H1 (cell line): ENCODE measurements around the gene POLR2L. TPM values are rescaled to one million over a fixed set of nuclear protein-coding genes. Genes with fewer than 3 reads are reported as not detected.

Source experiments
- CTCF ChIA-PET: fragments of 300-600 bp; sonication (Branson Sonifier 250); formaldehyde crosslinking; loops from one replicate; lab custom pipeline; 2021; ENCODE audit not compliant: partially characterized antibody; lab: Charles Lee
- POLR2A ChIA-PET: fragments of 300-600 bp; sonication (Branson Sonifier 250); formaldehyde crosslinking; loops from one replicate; lab custom pipeline; 2021; ENCODE audit warnings: inconsistent platforms; ENCODE audit not compliant: partially characterized antibody; lab: Charles Lee
- DNase-seq, 2 experiments: peaks; one replicate each; pipeline versions ENCODE4 v3.0.0 to v3.0.0-alpha.2; 2010 to 2022; ENCODE audit warnings: low spot score in 2 of 2, low read depth in 1 of 2, mixed read lengths in 1 of 2
- FAIRE-seq: peaks from 2 replicates; lab custom pipeline; 2011; peaks lifted over from hg19 to GRCh38; lab: Jason Lieb, UNC
- H2AFZ ChIP-seq: 2 replicates; pipeline ENCODE4 v1.8.1; 2012; ENCODE audit warnings: low read length, inconsistent platforms
- H2AK5ac ChIP-seq: 2 replicates; pipeline ENCODE4 v1.6.1; 2013; ENCODE audit warnings: low read depth, low read length
- H2BK120ac ChIP-seq: replicated peaks from 2 replicates; pipeline ENCODE3; 2013; ENCODE audit warnings: low read depth, low read length, inconsistent platforms
- H2BK12ac ChIP-seq: 2 replicates; pipeline ENCODE4 v1.6.1; 2013; ENCODE audit warnings: low read depth, low read length
- H2BK15ac ChIP-seq: 2 replicates; pipeline ENCODE4 v1.6.1; 2013; ENCODE audit warnings: low read length
- H2BK20ac ChIP-seq: 2 replicates; pipeline ENCODE4 v1.6.1; 2013; ENCODE audit warnings: low read length
- H2BK5ac ChIP-seq: 2 replicates; pipeline ENCODE4 v1.6.1; 2013; ENCODE audit warnings: low read depth, low read length
- H3K14ac ChIP-seq: 2 replicates; pipeline ENCODE4 v1.6.1; 2013; ENCODE audit warnings: inconsistent platforms; ENCODE audit not compliant: insufficient read length
- H3K18ac ChIP-seq: 2 replicates; pipeline ENCODE4 v1.6.1; 2013; ENCODE audit warnings: low read length; ENCODE audit errors: extremely low read depth
- H3K23ac ChIP-seq: 2 replicates; pipeline ENCODE4 v1.6.1; 2013; ENCODE audit warnings: inconsistent platforms; ENCODE audit not compliant: insufficient read length
- H3K23me2 ChIP-seq: 2 replicates; pipeline ENCODE4 v1.6.1; 2013; ENCODE audit warnings: low read depth, low read length
- H3K27ac ChIP-seq: 2 replicates; pipeline ENCODE4 v1.6.1; 2011; ENCODE audit warnings: low read depth, low read length, inconsistent platforms
- H3K27me3 ChIP-seq, 4 experiments: replicated peaks in 1 of 4; 1 replicate in 1 of 4; 2 replicates in 3 of 4; pipeline versions ENCODE4 v1.6.1 to v1.8.1; 2011 to 2013; ENCODE audit warnings: low read length in 3 of 4, mild to moderate bottlenecking in 3 of 4, inconsistent platforms in 2 of 4, mixed read lengths in 2 of 4, moderate library complexity in 1 of 4; ENCODE audit not compliant: control insufficient read depth in 3 of 4, insufficient read depth in 3 of 4; ENCODE audit errors: extremely low read depth in 1 of 4
- H3K36me3 ChIP-seq, 4 experiments: 2 replicates each; pipeline versions ENCODE4 v1.6.1 to v1.8.1; 2011 to 2013; ENCODE audit warnings: mild to moderate bottlenecking in 4 of 4, low read length in 3 of 4, moderate library complexity in 2 of 4, control low read depth in 1 of 4, inconsistent platforms in 1 of 4; ENCODE audit not compliant: insufficient read depth in 4 of 4, control insufficient read depth in 2 of 4
- H3K4ac ChIP-seq: replicated peaks from 2 replicates; pipeline ENCODE3; 2013; ENCODE audit warnings: low read length, low read depth, mixed read lengths, inconsistent platforms; ENCODE audit not compliant: insufficient read length
- H3K4me1 ChIP-seq, 4 experiments: replicated peaks in 1 of 4; 1 replicate in 1 of 4; 2 replicates in 3 of 4; pipeline versions ENCODE4 v1.6.1 to v1.8.1; 2011 to 2013; ENCODE audit warnings: low read length in 3 of 4, inconsistent platforms in 2 of 4, mixed read lengths in 1 of 4; ENCODE audit not compliant: insufficient read depth in 4 of 4, control insufficient read depth in 3 of 4
- H3K4me2 ChIP-seq, 2 experiments: 2 replicates each; pipeline versions ENCODE4 v1.6.1 to v1.8.1; 2011 to 2013; ENCODE audit warnings: low read depth in 2 of 2, low read length in 2 of 2, control low read depth in 1 of 2, inconsistent platforms in 1 of 2, mild to moderate bottlenecking in 1 of 2; ENCODE audit not compliant: insufficient read depth in 1 of 2
- H3K4me3 ChIP-seq, 4 experiments: fragments of 200-600, 300-600 bp in 1 of 4; sonication (generic), shearing (Covaris generic), sonication (Bioruptor Twin) in 1 of 4; 2 replicates each; pipeline versions ENCODE4 v1.5.1 to v1.8.1; 2011 to 2016; ENCODE audit warnings: low read length in 4 of 4, low read depth in 3 of 4, control low read depth in 2 of 4, inconsistent platforms in 2 of 4, mild to moderate bottlenecking in 2 of 4, mixed read lengths in 1 of 4, moderate library complexity in 1 of 4; ENCODE audit not compliant: insufficient read depth in 2 of 4; ENCODE audit errors: extremely low read depth in 1 of 4
- H3K56ac ChIP-seq: replicated peaks from 2 replicates; pipeline ENCODE3; 2013; ENCODE audit warnings: low read depth, mild to moderate bottlenecking, mixed read lengths, low read length, inconsistent platforms; ENCODE audit not compliant: insufficient read length
- H3K79me1 ChIP-seq: 2 replicates; pipeline ENCODE4 v1.6.1; 2013; ENCODE audit warnings: low read depth, low read length, control low read depth
- H3K79me2 ChIP-seq, 2 experiments: 2 replicates each; pipeline versions ENCODE4 v1.6.1 to v1.8.1; 2012 to 2013; ENCODE audit warnings: low read length in 2 of 2, mild to moderate bottlenecking in 2 of 2, inconsistent platforms in 1 of 2; ENCODE audit not compliant: insufficient read depth in 2 of 2, control insufficient read depth in 1 of 2
- H3K9ac ChIP-seq, 4 experiments: replicated peaks in 1 of 4; 1 replicate in 1 of 4; 2 replicates in 3 of 4; pipeline versions ENCODE4 v1.6.1 to v1.8.1; 2011 to 2013; ENCODE audit warnings: low read depth in 3 of 4, low read length in 3 of 4, control low read depth in 2 of 4, mild to moderate bottlenecking in 2 of 4, moderate library complexity in 2 of 4, inconsistent platforms in 1 of 4; ENCODE audit errors: extremely low read depth in 1 of 4
- H3K9me3 ChIP-seq, 2 experiments: 2 replicates each; pipeline versions ENCODE4 v1.6.1 to v1.8.1; 2012 to 2013; ENCODE audit warnings: mild to moderate bottlenecking in 2 of 2, moderate library complexity in 2 of 2, control low read depth in 1 of 2, inconsistent platforms in 1 of 2, low read depth in 1 of 2, low read length in 1 of 2, mixed read lengths in 1 of 2; ENCODE audit not compliant: insufficient read depth in 2 of 2
- H4K20me1 ChIP-seq, 2 experiments: replicated peaks in 1 of 2; 2 replicates each; pipeline versions ENCODE3 to v1.8.1; 2011 to 2013; ENCODE audit warnings: inconsistent platforms in 2 of 2, low read length in 2 of 2, mild to moderate bottlenecking in 1 of 2; ENCODE audit not compliant: insufficient read depth in 2 of 2, control insufficient read depth in 1 of 2
- H4K5ac ChIP-seq: 2 replicates; pipeline ENCODE4 v1.6.1; 2013; ENCODE audit warnings: low read length, low read depth, mixed read lengths, inconsistent platforms; ENCODE audit not compliant: insufficient read length
- H4K8ac ChIP-seq: 2 replicates; pipeline ENCODE4 v1.8.0; 2013; ENCODE audit warnings: mild to moderate bottlenecking, moderate library complexity, low read length, inconsistent platforms; ENCODE audit not compliant: insufficient read depth; ENCODE audit errors: extremely low read depth
- H4K91ac ChIP-seq: replicated peaks from 2 replicates; pipeline ENCODE3; 2013; ENCODE audit warnings: low read length, mixed read lengths, inconsistent platforms; ENCODE audit not compliant: insufficient read length
- CBX8 ChIP-seq: fragments of 300-800, 300-1000 bp; sonication (generic); IDR thresholded peaks from 2 replicates; pipeline ENCODE4 v1.7.1; 2016; ENCODE audit warnings: low read depth, low read length, borderline replicate concordance
- WGBS, 2 experiments: shearing (Covaris generic) in 1 of 2; methylation state at CpG; one replicate each; pipeline versions ENCODE4 v1.1.6 to v1.1.7; 2013 to 2015; ENCODE audit warnings: low lambda C conversion rate in 2 of 2, mixed read lengths in 2 of 2, inconsistent platforms in 1 of 2, low coverage in 1 of 2, missing lambda C conversion rate in 1 of 2; ENCODE audit not compliant: insufficient replicate concordance in 2 of 2, insufficient coverage in 1 of 2, insufficient read length in 1 of 2; ENCODE audit errors: extremely low coverage in 1 of 2, missing lambda C conversion rate in 1 of 2; 5-methylcytosine and 5-hydroxymethylcytosine counted together
- polyA plus RNA-seq, 7 experiments: library from polyadenylated mRNA; depleted of rRNA in 3 of 7; stranded (reverse) in 5 of 7; unstranded in 2 of 7; fragments of >200 nt in 5 of 7; fragments of 200-250 nt in 2 of 7; gene quantifications; 1 replicate in 5 of 7; 2 replicates in 1 of 7; 4 replicates in 1 of 7; pipeline versions ENCODE4 v1.2.1 to v1.2.3, GENCODE V29; 2011 to 2013; ENCODE audit warnings: missing spikeins in 2 of 7, mixed read lengths in 2 of 7
- total RNA-seq: library from RNA; stranded (reverse); fragmentation: NEBNext Ultra II Directional; extraction: Animal tissue kit (Norgen Biotek cat#: 25700); gene quantifications from 2 replicates; pipeline ENCODE4 v1.2.1, GENCODE V29; 2021

POLR2L gene
- total and polyA plus RNA-seq, 2 of the 8 experiments (the other 6 are each of a cell fraction or from before 2014, with no cell fraction given), result 140 to 151 TPM

DNA sequence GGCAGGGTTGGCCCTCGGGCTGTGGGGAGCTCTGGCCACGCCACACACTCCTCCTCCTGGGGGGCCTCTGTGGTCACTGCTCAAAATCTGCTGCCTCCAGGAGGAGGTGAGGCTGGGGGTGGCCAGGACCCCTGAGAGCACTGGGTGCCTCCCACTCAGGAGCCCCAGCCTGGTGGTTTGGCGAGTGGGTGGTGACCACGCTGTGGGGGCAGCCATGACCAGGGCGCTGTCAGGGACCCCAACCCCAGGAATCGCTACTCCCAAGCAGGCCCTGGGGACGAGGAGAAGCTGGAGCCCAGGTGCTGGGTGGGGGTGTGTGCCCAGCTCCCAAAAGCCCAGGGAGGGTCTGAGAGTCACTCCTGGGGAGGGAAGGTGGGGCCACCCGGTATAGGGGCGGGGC lies 30.5 kb upstream of the POLR2L start:
- H3K36me3 ChIP-seq, result no peaks in the 10 kb centered on the region
- H3K9ac ChIP-seq, result no peak overlapping the region
- no peaks in the 10 kb centered on the region for H3K23me2 ChIP-seq
- H3K23ac ChIP-seq, result no peak overlapping the region
- POLR2A ChIA-PET, result interaction anchor here (0.8 to 1.8 kb wide), 5 partner anchors 11 to 29 kb away, joined by 3 to 5 read pairs (median 5); no protein-coding TSS in a partner anchor
- H2BK15ac ChIP-seq, result no peak overlapping the region
- no peak overlapping the region for H2BK5ac ChIP-seq
- H3K9me3 ChIP-seq, result no peaks in the 10 kb centered on the region
- no peak overlapping the region for H3K27ac ChIP-seq
- no peak overlapping the region for H2AK5ac ChIP-seq
- H3K4me2 ChIP-seq, result no peak overlapping the region
- no peaks in the 10 kb centered on the region for H3K79me2 ChIP-seq
- H3K14ac ChIP-seq, result no peak overlapping the region
- no peak overlapping the region for H2BK120ac ChIP-seq
- CTCF ChIA-PET, result interaction anchor here (1.0 to 2.6 kb wide), 7 partner anchors 9 to 179 kb away, joined by 3 to 9 read pairs (median 4); no protein-coding TSS in a partner anchor
- 90% methylated on average over 6 of the region's 9 CpGs; no CpG with 5 or more reads in 1 of the 2 experiments for WGBS, 2 experiments
- H4K8ac ChIP-seq, result no peak overlapping the region
- H4K5ac ChIP-seq, result no peak overlapping the region
- no peak overlapping the region for H3K4ac ChIP-seq
- H2AFZ ChIP-seq, result no peak overlapping the region
- FAIRE-seq (no peak), DNase-seq (no peak)
- no peaks in the 10 kb centered on the region for H3K27me3 ChIP-seq
- H3K4me1 ChIP-seq, result peaks cover 0 to 11% (median 7%) of the 10 kb centered on the region in 4 experiments; a peak in 5 of 7 replicates
- no peak overlapping the region for H4K91ac ChIP-seq
- no peak overlapping the region for H3K56ac ChIP-seq
- peaks cover 15 to 35% of the 10 kb centered on the region in 2 experiments for H4K20me1 ChIP-seq
- no peak overlapping the region for H3K18ac ChIP-seq
- H2BK12ac ChIP-seq, result no peak overlapping the region
- no peak overlapping the region for H3K4me3 ChIP-seq
- H3K79me1 ChIP-seq, result no peaks in the 10 kb centered on the region
- H2BK20ac ChIP-seq, result no peak overlapping the region
- TF ChIP-seq CBX8, result no peak
